ENCODE results near the gene PPM1J.

GRCh38 chr1:112713466-112714312 is 1.4 kb downstream of the PPM1J start:
- TF ChIP-seq CTCF (conservative IDR thresholded peaks at IDR 0.05) (no peak), ZFX (IDR thresholded peaks at IDR 0.05) (no peak)
